Dedifferentiated amniotic fluid mesenchymal stem cell (primary cell): ENCODE data around the gene AK8.

Experiments used
- DNase-seq: peaks from one replicate; pipeline ENCODE4 v3.0.0-alpha.2; 2016; ENCODE audit errors: extremely low spot score

The AK8 gene

DNA sequence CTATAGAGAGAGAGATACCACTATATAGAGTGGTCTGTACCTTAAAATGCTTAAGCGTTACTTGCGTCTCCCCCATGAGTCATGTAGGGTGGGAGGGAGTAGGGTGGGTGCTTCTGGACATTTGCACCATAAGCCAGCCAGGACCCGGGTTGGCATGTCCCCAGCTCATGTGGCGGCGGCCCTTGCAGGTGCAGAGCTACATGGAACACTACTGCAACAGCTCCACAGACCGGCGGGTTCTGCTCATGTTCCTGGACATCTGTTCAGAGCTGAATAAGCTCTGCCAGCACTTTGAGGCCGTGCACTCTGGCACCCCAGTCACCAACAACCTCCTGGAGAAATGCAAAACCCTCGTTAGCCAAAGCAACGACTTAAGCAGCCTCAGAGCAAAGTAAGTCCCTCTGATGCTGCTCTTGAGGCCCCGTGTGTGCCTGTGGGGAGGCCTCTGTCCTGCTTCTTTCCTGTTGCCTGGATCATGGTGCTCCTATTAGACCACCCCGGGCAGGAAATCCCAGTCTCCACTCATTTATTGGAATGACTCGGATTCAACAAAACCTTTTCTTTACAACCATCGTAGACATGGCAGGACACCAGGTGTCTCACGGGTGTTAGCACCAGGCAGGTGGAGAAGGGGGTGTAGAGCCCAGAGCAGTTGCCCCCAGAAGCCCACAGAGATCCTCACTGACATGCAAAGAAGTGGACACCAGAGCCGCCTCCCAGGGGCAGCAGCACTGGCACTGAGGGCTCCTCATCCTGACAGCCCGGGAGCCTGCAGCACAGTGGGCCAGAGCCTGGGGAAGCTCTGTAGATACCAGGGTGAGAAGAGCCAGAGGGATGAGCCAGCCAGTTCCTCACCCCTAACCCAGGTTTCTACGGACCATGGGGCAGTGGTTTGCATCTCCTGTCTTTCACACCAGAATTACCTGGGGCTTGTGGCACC, 9.4 kb upstream of the AK8 start:
- no peak for DNase-seq

DNA sequence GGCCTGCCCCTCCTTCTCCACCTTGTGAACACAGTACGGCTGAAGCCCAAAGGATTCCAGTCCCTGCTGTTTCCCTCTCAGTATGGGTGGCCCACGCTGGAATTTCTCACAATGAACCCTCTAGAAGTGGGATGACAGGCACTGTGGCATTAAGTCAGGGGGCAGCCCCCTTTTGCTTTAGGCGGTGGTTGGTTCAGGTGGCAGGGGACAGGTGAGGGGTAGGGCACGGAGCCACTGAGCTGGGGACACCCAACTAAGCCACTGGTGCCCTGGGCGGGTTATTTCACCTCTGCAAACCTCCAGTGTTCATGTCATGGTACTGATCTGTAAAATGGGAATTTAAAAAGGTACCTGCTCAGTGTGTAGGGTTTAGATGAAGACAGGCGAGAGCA, 8.2 kb upstream of the AK8 start:
- DNase-seq = no peak

DNA sequence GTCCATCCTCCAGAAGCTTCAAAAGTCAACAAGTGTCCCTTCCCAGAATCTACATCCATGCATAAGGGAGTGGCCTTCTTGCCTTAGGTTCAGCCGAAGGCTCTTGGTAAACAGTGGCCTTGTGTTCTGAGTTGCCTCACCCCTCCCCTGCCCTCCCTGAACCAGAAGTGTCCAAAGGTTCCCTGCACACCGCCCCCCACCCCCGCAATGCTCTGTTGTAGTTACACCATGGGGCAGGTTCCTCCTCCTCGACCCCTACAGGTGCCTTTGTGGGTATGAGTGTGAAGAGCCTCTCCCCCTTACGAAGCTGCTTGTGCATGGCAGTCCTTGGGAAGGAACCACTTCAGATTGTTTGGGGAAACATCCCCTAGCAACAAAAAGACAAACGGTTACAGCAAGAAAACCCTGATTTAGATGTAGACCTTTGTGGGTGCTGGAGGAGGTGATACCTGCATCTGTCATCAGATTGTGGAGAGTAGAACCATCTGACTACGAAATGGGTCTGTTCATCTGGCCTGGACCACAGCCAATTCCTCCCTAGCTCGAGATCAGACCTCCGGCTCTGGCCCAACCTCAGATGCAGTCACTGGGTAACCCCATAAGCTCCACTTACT, 7.7 kb upstream of the AK8 start:
- DNase-seq = no peak

DNA sequence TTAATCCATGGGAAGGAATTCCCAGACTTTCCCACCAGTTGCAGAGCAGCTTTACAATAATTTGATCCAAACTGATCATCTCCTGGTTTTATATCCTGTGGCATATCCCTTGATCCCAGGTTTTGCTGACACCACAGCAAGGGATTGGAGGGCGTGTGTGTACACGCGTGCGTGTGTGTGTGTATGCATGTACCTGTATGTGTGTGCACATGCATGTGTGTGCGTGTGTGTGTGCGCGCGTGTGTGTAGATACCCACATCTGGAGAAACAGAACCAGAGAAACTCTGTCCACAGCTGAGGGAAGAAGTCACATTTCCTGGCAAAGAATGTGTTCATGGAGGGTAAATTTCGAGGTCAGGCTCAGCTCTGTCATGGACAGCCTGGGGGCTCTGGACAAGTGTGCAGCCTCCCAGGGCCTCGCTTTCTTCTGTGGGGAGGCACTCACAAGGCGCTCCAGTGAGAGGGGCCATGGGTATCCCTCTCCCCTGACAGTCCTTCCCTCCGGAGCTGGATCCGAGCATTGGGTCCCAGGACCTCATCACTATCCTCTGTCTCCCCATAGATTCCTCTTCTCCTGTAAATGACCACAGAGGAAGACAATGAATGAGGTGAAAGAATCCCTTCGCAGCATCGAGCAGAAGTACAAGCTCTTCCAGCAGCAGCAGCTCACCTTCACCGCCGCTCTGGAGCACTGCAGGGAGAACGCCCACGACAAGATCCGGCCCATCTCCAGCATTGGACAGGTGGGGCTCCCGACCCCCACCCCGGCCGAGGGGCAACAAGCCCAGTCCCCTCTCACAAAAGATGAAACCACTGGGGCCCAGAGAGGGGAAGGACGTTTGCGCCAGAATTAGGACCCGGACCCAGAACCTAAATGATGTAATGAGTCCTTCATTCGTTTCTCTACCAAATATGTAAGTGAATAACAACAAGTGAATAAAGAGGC, 5.5 kb upstream of the AK8 start:
- DNase-seq = no peak

DNA sequence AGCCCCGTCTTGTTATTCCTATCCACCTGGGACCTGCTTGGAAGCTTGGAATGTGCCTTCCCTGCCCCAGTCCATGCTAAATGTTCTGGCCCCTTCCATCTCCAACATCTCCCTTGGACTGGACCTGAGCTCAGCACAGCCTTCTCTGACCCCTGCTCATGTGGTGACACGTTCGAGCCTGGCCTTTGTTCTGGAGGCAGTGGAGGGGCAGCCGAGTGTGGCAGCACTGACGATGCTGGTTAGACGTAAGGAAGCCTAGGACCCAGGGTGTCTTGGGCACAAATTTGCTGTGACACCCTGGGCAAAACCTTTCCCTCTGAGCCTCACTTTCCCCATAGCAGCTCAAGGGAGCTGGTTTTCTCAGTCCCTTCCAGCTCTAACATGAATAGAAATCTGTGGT, 4.5 kb upstream of the AK8 start:
- no peak for DNase-seq

DNA sequence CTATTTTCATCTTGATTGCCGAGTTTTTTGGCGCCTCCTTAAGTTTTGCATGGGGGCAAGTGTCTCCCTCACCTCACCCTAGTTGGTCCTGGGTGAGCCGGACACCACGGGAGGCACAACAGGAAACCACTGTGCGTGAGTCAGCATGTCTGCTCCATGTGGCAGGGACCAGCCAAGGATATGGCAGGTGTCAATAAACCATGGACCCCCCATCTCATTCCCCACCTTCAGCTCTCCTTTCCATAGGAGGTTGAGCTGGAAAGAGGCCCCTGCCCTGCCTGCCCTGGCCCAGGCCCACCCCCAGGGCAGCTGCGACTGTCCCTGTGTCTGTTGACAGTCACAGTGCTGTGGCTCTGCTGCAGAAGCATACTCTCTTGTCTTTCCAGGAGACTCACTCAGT, 3.7 kb upstream of the AK8 start:
- DNase-seq = no peak

DNA sequence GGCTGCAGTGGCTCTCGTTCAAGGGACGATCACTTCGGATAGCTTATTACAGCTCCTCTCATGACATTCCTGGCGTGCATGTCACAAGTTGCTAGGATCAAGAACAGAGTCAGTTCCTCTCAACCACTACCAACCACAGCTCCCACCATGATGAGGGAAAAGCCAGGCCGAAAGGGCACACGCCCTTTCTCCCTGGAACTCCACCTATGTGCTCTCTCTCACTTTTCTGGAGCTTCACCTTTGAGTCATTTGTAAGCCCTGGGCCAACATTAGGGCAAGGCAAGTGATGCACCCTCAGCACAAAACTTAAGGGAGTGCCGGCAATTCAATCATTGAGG, 2.2 kb upstream of the AK8 start:
- no peak for DNase-seq

DNA sequence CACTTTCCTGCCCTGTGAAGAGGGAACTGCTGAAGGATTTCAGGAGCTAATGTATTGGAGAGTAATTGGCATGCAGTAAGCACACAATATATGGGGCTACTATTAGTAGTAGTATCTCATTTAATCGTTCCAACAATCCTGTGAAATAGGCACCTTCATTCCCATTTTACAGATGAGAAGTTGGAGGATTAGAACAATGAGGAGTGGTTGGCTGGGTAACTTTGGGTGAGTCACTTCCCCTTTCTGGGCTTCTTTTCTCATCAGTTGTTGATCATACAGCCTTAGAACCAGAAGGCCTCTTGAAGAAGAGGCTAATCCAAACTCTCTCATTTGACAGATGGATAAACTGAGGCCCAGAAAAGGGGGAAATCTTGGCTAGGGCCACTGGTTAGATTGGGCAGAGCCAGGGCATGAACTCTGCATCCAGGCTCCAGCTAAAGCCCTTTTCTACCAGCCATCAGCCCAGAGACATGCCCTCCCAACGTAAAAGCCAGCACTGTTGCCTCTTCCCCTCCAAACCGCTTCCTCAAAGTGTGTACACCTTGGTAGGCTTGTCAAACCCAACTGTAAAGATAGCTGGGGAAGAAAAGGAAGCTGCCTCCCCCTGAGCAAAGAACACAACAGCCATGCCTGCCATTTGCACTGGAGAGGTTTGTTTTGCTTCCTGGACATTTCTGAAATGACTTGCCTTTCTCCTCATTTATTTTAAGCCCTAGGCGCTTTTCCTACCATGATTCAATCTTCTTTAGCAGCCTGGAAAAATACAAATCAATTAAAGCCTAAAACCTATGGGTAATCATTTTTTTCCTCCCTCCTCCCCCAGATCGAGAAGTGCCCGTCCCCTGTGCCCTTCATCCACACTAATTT, 1.6 kb upstream of the AK8 start:
- no peak for DNase-seq

DNA sequence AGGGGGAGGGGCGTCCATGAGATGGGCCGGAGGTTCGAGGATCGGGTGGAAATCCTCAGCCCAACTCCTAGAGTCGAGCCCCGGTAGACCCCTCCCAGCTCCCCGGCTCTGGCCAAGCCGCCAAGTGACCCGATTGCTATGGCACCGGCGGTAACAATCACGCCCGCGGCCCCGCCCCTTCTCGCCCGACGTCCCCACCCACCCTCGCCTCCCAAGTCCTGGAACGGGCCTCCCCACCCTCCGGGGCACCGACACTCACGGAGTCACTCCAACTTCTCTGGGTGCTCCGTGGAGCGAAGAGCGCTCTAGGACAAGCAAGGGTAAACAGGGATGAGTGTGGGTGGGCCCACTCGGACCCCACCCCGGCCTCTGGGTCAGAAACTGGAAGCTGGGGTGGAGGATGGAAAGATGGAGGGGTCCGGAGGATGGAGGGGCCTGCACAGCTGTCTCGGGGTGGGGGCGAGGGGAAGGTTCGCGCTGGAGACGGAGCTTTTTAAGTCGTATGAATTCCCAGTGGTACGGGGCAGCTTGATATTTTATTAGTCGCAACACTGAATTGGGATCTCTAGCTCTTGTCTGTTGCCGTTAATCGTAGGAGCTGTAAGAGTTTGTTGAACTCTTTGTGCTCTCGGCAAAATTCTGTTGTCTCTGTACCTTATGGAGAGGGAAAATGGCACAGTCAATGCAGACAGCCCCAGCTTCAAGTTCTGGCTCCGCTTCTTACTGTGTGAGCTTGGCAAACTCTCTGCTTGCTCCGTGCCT, 792 bp upstream of the AK8 start, which contains the start of gene SPACA9:
SPACA9 (plus strand) TSS at position 204 of the 762 bp plus-strand sequence. CDS start 5,050 bp downstream, outside the sequence.
- peak; percentile 52 for DNase-seq

DNA sequence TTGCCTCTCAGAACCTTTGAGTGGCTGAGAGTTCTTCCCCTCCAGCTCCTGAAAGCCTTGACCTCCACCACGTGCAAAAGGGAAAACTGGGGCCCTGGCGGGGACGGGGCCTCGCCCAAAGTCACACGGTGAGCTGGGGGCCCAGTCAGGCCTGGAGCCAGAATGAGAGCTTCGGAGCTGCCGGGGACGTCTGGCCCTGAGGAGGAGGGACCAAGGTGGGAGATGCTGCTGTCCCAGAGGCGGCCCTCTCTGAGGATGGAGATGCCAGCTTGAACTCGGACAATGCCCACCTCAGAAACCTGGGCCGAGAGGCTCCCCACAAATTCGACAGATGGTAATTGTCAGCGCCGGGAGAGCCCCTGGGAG, 643 bp downstream of the AK8 start:
- DNase-seq = no peak

DNA sequence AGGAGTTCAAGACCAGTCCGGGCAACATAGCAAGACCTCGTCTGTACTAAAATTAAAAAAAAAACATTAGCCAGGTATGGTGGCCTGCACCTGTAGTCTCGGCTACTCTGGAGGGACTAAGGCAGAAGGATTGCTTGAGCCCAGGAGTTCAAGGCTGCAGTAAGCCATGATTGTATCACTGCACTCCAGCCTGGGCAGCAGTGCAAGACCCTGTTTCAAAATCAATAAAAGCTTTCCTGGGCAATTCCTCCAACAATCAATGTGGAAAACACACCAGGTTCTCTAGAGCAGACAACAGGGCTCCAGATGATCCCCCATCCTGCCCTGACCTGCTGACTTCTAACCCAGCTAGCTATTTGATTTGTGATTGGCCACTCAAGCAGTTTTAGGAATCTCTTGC, 1.2 kb downstream of the AK8 start:
- no peak for DNase-seq

DNA sequence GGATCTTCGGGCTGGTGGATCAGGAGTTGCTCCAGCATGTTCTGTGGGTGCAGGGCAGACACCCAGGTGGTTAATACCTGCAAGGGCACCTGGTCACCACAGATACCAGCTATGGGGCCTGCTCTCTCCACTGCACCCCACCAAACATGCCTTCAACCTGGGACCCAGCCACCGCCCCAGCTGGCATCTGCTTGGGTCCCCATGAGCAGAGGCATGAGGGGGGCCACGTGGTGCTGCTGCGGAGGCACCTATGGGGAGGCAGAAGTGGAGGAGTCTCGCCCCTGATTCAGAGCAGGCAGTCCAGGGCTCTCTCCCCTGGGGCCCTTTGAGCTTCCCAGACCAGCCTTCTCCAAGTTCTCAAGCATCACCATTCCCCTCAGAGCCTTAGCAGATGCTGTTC, 2.9 kb downstream of the AK8 start:
- no peak for DNase-seq

DNA sequence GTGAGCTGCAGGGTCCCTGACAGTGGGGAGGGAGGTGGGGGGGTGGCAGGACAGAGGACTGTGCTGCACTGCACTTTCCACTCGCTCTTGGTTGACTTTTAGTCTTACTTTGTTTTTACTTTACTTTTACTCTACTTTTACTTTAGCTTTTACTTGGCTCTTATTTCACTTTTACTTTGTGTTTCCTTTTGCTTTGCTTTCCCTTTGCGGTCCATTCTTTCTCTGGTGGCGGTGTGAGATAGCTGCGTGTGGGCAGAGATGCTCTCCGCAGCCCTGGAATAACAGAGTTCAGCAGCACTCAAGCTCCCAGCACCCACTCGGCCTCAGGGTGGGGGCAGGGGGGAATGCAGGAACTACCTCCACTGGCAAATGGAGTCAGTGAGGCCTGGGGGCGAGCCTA, 4.7 kb downstream of the AK8 start:
- no peak for DNase-seq

DNA sequence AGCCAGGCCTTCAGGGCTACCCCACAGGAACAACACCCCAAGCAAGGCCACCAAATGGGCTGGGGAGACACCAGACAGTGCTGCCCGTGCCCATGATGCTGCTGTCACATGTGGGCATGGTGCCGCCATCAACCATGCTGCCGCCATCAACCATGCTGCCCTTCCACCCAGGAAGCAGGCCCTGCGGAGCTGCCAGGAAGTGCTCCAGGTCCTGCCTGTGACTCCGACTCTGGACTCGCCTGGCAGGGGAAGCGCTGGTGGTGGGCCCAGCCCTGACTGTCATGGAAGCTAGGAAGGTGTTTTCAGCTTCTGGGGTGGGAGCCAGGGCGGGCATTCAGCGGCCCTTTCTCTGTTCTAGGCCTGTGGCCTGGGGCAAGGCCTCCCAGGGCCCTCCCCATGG, 8.8 kb downstream of the AK8 start:
- no peak for DNase-seq

DNA sequence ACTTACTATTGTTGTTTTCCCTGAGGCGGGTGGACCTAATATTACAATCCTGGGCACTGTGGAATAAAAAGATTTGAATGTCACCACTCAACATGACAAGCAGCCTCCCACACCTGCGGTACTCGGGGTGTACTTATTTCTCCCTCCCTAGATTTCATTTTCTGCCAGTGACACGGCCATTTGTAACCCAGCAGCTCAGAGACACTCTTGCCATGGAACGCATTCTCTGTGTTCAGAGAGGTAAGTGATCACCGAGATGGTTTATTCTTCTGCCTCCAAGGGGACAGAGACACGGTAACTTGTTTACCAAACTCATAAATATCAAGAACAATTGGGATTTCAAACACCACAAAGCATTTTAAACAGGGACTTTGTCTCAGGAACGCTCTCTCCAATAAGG, 11.2 kb downstream of the AK8 start:
- no peak for DNase-seq

DNA sequence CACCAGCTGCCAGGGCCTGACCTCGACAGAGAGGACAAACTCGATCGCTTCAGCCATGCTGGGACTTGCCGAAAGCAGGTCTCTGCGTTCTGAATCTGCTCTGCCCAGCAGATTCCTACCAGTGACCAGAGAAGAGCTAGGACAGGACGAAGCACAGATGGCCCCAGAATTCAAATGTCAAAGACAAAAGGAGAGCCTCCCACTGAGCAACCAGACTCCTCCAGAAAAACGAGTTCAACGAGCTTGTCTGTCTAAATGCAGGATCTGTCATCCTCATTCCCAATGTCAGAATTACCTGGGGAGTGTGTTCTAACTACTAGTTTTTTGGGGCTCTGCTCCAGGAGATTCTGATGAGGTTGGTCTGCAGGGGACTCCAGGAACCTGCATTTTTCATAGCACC, 13.4 kb downstream of the AK8 start:
- no peak for DNase-seq

DNA sequence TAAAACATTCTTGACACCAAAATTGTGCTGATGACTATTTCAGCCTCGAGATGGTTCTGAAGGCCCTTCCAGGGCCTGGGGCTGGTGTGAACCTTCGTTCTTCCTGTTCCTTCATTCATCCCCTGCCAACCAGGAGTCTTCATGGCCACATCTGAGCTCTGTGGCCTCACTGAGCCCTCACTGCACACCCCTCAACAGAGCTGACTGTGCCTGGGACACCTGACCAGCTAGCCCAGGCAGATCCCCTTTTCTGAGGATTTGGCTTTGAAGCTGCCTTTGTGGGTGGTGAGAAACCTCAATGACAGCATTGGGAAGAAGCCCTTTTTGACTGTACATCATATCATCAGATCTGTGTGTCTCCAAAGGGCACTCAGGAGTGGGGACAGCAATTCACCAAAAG, 13.8 kb downstream of the AK8 start:
- DNase-seq = no peak

DNA sequence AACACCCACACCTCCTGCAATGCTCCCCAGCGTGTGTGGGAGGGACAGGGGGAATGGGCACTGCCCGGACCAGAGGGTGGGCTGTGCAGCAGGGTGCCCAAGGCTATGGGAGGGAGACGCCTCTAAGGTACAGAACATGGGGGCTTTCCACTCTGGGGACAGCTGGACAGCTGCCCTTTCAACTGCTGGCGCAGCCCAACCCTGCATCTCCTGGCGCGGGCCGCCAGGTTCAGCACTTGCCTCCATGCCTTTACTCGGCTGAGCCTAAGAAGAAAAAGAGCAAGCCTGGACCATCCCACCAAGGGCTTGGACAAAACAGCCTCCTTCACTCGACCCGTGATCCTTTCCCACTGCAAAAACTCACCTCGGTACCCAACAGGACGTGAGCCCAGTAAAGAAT, 15.0 kb downstream of the AK8 start:
- DNase-seq = no peak

DNA sequence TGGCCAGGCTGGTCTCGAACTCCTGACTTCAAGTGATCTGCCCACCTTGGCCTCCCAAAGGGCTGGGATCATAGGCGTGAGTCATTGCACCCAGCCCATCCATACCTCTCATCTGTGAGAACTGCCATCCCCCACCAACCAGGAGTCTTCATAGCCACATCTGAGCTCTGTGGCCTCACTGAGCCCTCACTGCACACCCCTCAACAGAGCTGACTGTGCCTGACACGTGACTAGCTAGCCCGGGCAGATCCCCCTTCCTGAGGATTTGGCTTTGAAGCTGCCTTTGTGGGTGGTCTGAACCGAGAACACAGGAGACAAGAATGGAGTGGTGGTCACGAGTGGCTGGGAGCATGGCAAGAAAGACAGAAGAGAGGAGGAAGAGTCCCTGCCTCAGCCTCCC, 15.6 kb downstream of the AK8 start:
- no peak for DNase-seq

DNA sequence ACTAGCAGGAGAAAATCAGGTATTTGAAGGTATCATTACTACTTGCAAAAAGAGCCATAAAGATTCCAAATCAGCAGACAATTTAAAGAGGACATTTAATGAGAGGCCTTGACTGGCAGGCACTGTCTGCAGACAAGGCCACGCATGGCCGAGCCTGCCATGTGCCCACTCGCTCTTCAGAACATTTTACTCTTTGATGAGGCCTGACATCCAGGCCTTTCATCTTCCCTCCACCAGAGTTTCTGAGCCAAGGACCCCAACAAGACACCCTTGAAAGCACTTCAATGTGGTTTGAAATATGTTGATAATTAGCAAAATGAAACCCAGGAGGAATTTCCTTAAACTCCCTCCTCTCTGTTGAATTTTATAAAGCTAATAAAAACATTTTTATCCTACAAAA, 16.4 kb downstream of the AK8 start:
- DNase-seq = no peak

DNA sequence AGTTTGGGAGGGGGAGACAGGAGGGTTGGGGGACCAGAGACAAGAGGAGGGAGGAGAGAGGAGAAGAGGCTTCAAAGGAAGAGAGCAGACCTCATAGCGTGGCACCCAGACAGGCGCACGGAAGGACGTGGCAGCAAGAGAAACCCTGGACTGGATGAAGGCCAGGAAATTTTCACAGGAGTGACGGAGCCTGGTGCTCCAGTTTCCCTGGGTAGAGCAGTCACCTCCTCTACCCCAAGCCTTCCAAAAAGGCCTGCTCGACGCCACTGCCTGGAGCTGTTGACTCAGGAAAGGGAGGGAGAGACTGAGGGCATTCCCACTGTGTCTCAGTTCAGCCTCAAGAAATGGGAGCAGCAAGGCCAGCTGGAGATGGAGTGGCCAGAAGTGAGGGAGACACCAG, 19.3 kb downstream of the AK8 start:
- DNase-seq = no peak
